NB4 (cell line): ENCODE data around the gene MEF2A.
"Not testable (repeated sequence)": the region's sequence is repeated elsewhere in the genome, so short reads cannot be mapped to it uniquely, and the experiment has no call there.

ENCODE experiments used
- MYC ChIP-seq: IDR thresholded peaks from 2 replicates; pipeline ENCODE4 v1.6.1; 2011; ENCODE audit warnings: low read depth, low read length
- POLR2A ChIP-seq: IDR thresholded peaks from 2 replicates; pipeline ENCODE4 v1.6.1; 2011; ENCODE audit warnings: mild to moderate bottlenecking; ENCODE audit not compliant: insufficient read length; ENCODE audit errors: extremely low read depth
- TF ChIP-seq, protein P1 (sequence below): IDR thresholded peaks from one replicate; pipeline ENCODE4 v1.5.1; 2012; ENCODE audit warnings: low read depth, low read length
- TF ChIP-seq, protein P2 (sequence below): IDR thresholded peaks from 2 replicates; pipeline ENCODE4 v1.6.1; 2011; ENCODE audit warnings: low read depth, low read length

DNA sequence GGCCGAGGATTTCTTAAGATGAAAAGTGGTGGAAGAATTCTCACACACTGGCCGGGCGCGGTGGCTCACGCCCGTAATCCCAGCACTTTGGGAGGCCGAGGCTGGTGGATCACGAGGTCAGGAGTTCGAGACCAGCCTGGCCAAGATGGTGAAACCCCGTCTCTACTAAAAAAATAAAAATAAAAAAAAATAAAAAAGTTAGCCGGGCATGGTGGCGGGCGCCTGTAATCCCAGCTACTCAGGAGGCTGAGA lies 168.2 kb downstream of the MEF2A start:
- not testable (repeated sequence) for TF ChIP-seq MYC, POLR2A
- TF ChIP-seq, protein P1, sequence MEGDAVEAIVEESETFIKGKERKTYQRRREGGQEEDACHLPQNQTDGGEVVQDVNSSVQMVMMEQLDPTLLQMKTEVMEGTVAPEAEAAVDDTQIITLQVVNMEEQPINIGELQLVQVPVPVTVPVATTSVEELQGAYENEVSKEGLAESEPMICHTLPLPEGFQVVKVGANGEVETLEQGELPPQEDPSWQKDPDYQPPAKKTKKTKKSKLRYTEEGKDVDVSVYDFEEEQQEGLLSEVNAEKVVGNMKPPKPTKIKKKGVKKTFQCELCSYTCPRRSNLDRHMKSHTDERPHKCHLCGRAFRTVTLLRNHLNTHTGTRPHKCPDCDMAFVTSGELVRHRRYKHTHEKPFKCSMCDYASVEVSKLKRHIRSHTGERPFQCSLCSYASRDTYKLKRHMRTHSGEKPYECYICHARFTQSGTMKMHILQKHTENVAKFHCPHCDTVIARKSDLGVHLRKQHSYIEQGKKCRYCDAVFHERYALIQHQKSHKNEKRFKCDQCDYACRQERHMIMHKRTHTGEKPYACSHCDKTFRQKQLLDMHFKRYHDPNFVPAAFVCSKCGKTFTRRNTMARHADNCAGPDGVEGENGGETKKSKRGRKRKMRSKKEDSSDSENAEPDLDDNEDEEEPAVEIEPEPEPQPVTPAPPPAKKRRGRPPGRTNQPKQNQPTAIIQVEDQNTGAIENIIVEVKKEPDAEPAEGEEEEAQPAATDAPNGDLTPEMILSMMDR: not testable (repeated sequence)
- TF ChIP-seq, protein P2, sequence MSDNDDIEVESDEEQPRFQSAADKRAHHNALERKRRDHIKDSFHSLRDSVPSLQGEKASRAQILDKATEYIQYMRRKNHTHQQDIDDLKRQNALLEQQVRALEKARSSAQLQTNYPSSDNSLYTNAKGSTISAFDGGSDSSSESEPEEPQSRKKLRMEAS: not testable (repeated sequence)
